ENCODE measurements around the gene EFCAB6. TPM values are rescaled to one million over a fixed set of nuclear protein-coding genes. Genes with fewer than 3 reads are reported as not detected.

EFCAB6 gene
- total and polyA plus RNA-seq, 9 of the 15 experiments (the other 6 are each of a cell fraction or from before 2014, with no cell fraction given), result 0.06 TPM; not detected in 8

DNA sequence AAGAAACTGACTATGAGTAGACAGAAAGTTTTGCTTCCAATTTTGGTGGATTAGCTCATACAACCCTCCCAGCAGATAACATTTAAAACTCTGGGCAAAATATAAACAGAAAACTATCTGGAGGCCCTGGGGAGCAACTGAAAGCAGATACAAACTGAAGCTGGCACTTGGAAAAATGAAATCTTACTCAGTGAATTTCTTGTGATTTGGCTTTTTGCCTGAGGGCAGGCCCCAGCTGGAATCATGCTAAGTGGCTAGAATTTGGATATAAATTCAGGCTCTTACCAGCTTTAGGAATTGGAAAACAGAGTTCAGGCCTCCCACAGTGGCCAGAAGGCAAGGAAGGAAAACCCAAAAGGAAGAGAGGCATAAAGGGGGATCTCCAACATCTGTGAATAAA, 85.8 kb downstream of the EFCAB6 start:
- no peaks in the 10 kb centered on the region for H3K4me1 ChIP-seq (replicated peaks in 1 of 2; ENCODE audit: control insufficient read depth in 2 of 2, insufficient read depth in 2 of 2, low read length in 2 of 2)
- DNase-seq (ENCODE audit: extremely low read depth in 1 of 4, low spot score in 3 of 4), result no peak
- H3K27me3 ChIP-seq (ENCODE audit: control insufficient read depth in 2 of 2, insufficient read depth in 2 of 2, low read length in 2 of 2), result no peaks in the 10 kb centered on the region
- no peak for FAIRE-seq
- POLR2A ChIA-PET, result no interaction called here
- CTCF ChIA-PET (ENCODE audit: low intra/inter-chr PET ratio), result no interaction called here
- H3K4me2 ChIP-seq (ENCODE audit: insufficient read depth, low read length), result no peak overlapping the region
- H3K9ac ChIP-seq (ENCODE audit: insufficient read depth in 1 of 2, low read depth in 2 of 2, low read length in 2 of 2), result no peak overlapping the region
- H3K36me3 ChIP-seq (ENCODE audit: control insufficient read depth, insufficient read depth, low read length), result no peaks in the 10 kb centered on the region
- BruUV-seq (replicated peaks), result no TSS peak
- intact Hi-C loops (cut with micrococcal nuclease) (no loop called here), in situ Hi-C loops (cut with MboI) (no loop called here)
- no peaks in the 10 kb centered on the region for H3K9me1 ChIP-seq (ENCODE audit: control insufficient read depth, insufficient read depth, low read length)
- no peaks in the 10 kb centered on the region for H3K79me2 ChIP-seq (ENCODE audit: control insufficient read depth, insufficient read depth, low read length)
- no peak overlapping the region for H2AFZ ChIP-seq (ENCODE audit: low read depth, low read length)
- no peaks in the 10 kb centered on the region for H3K9me3 ChIP-seq (replicated peaks; ENCODE audit: control insufficient read depth, insufficient read depth, low read depth, low read length)
- ATAC-seq, result no peak
- H3K4me3 ChIP-seq, result no peak overlapping the region
- no peaks in the 10 kb centered on the region for H4K20me1 ChIP-seq (replicated peaks; ENCODE audit: control insufficient read depth, insufficient read depth, low read length)
- H3K27ac ChIP-seq (ENCODE audit: extremely low read depth, low read depth, low read length), result no peak overlapping the region
- no peak for TF ChIP-seq MAFG (tag; conservative IDR thresholded peaks at IDR 0.05)
- TF ChIP-seq POLR2A (conservative IDR thresholded peaks at IDR 0.05), result no peak
- TF ChIP-seq ZNF41 (CRISPR knock-in tag; conservative IDR thresholded peaks at IDR 0.05), result no peak
- TF ChIP-seq, protein P1, sequence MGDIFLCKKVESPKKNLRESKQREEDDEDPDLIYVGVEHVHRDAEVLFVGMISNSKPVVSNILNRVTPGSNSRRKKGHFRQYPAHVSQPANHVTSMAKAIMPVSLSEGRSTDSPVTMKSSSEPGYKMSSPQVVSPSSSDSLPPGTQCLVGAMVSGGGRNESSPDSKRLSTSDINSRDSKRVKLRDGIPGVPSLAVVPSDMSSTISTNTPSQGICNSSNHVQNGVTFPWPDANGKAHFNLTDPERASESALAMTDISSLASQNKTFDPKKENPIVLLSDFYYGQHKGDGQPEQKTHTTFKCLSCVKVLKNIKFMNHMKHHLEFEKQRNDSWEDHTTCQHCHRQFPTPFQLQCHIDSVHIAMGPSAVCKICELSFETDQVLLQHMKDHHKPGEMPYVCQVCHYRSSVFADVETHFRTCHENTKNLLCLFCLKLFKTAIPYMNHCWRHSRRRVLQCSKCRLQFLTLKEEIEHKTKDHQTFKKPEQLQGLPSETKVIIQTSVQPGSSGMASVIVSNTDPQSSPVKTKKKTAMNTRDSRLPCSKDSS (IDR thresholded peaks at IDR 0.05; ENCODE audit: low read depth, partially characterized antibody), result no peak
- no peak for TF ChIP-seq ZKSCAN1 (IDR thresholded peaks at IDR 0.05; ENCODE audit: low read depth, low read length)
- no peak for TF ChIP-seq PML (IDR thresholded peaks at IDR 0.05; ENCODE audit: low read length)
- TF ChIP-seq ZNF175 (CRISPR knock-in tag; IDR thresholded peaks at IDR 0.05; ENCODE audit: low read depth), result no peak
- TF ChIP-seq, protein P2, sequence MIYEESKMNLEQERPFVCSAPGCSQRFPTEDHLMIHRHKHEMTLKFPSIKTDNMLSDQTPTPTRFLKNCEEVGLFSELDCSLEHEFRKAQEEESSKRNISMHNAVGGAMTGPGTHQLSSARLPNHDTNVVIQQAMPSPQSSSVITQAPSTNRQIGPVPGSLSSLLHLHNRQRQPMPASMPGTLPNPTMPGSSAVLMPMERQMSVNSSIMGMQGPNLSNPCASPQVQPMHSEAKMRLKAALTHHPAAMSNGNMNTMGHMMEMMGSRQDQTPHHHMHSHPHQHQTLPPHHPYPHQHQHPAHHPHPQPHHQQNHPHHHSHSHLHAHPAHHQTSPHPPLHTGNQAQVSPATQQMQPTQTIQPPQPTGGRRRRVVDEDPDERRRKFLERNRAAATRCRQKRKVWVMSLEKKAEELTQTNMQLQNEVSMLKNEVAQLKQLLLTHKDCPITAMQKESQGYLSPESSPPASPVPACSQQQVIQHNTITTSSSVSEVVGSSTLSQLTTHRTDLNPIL (CRISPR knock-in tag; IDR thresholded peaks at IDR 0.05), result no peak
- TF ChIP-seq, protein P3, sequence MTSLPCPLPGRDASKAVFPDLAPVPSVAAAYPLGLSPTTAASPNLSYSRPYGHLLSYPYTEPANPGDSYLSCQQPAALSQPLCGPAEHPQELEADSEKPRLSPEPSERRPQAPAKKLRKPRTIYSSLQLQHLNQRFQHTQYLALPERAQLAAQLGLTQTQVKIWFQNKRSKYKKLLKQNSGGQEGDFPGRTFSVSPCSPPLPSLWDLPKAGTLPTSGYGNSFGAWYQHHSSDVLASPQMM (CRISPR knock-in tag; IDR thresholded peaks at IDR 0.05), result no peak
- TF ChIP-seq, protein P4, sequence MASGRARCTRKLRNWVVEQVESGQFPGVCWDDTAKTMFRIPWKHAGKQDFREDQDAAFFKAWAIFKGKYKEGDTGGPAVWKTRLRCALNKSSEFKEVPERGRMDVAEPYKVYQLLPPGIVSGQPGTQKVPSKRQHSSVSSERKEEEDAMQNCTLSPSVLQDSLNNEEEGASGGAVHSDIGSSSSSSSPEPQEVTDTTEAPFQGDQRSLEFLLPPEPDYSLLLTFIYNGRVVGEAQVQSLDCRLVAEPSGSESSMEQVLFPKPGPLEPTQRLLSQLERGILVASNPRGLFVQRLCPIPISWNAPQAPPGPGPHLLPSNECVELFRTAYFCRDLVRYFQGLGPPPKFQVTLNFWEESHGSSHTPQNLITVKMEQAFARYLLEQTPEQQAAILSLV (tag; IDR thresholded peaks at IDR 0.05), result no peak
- TF ChIP-seq ZBED1 (IDR thresholded peaks at IDR 0.05), result no peak
- TF ChIP-seq ZFX (CRISPR knock-in tag; IDR thresholded peaks at IDR 0.05), result no peak
- TF ChIP-seq HNRNPK (IDR thresholded peaks at IDR 0.05; ENCODE audit: low read depth, low read length, poor library complexity, severe bottlenecking), result no peak
- TF ChIP-seq, protein P5, sequence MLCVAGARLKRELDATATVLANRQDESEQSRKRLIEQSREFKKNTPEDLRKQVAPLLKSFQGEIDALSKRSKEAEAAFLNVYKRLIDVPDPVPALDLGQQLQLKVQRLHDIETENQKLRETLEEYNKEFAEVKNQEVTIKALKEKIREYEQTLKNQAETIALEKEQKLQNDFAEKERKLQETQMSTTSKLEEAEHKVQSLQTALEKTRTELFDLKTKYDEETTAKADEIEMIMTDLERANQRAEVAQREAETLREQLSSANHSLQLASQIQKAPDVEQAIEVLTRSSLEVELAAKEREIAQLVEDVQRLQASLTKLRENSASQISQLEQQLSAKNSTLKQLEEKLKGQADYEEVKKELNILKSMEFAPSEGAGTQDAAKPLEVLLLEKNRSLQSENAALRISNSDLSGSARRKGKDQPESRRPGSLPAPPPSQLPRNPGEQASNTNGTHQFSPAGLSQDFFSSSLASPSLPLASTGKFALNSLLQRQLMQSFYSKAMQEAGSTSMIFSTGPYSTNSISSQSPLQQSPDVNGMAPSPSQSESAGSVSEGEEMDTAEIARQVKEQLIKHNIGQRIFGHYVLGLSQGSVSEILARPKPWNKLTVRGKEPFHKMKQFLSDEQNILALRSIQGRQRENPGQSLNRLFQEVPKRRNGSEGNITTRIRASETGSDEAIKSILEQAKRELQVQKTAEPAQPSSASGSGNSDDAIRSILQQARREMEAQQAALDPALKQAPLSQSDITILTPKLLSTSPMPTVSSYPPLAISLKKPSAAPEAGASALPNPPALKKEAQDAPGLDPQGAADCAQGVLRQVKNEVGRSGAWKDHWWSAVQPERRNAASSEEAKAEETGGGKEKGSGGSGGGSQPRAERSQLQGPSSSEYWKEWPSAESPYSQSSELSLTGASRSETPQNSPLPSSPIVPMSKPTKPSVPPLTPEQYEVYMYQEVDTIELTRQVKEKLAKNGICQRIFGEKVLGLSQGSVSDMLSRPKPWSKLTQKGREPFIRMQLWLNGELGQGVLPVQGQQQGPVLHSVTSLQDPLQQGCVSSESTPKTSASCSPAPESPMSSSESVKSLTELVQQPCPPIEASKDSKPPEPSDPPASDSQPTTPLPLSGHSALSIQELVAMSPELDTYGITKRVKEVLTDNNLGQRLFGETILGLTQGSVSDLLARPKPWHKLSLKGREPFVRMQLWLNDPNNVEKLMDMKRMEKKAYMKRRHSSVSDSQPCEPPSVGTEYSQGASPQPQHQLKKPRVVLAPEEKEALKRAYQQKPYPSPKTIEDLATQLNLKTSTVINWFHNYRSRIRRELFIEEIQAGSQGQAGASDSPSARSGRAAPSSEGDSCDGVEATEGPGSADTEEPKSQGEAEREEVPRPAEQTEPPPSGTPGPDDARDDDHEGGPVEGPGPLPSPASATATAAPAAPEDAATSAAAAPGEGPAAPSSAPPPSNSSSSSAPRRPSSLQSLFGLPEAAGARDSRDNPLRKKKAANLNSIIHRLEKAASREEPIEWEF (CRISPR knock-in tag; IDR thresholded peaks at IDR 0.05), result no peak
- TF ChIP-seq GABPA (tag; conservative IDR thresholded peaks at IDR 0.05; ENCODE audit: low read depth), result no peak
- TF ChIP-seq TARDBP (IDR thresholded peaks at IDR 0.05), result no peak

Data from K562 (cell line).